T-helper 17 cell (primary cell): ENCODE data around the gene FNTB. TPM values are rescaled to one million over a fixed set of nuclear protein-coding genes. Genes with fewer than 3 reads are reported as not detected.

Experiments
- ATAC-seq: fragments of 150-1000 bp; cut with Tn5 transposase; 2 replicates; pipeline ENCODE4 v1.10.0; 2021; ENCODE audit warnings: mild to moderate bottlenecking, moderate library complexity
- DNase-seq, 3 donors: peaks; one replicate each; pipeline versions ENCODE4 v3.0.0 to v3.0.0-alpha.2; 2020 to 2021
- H3K9me3 ChIP-seq: one replicate; pipeline ENCODE4 v1.7.0; 2013; ENCODE audit warnings: low read length, mild to moderate bottlenecking; ENCODE audit not compliant: control insufficient read depth, poor library complexity, severe bottlenecking
- H3K27ac Mint-ChIP-seq: one replicate; pipeline ENCODE4 v1.8.0; 2022; ENCODE audit warnings: mild to moderate bottlenecking, moderate library complexity, mixed read lengths
- H3K27me3 Mint-ChIP-seq: one replicate; pipeline ENCODE4 v1.8.0; 2022; ENCODE audit warnings: mixed read lengths
- H3K36me3 Mint-ChIP-seq: one replicate; pipeline ENCODE4 v1.8.0; 2022; ENCODE audit warnings: low read depth, mixed read lengths
- H3K4me1 Mint-ChIP-seq: one replicate; pipeline ENCODE4 v1.8.0; 2022; ENCODE audit warnings: mild to moderate bottlenecking, mixed read lengths
- H3K4me3 Mint-ChIP-seq: one replicate; pipeline ENCODE4 v1.8.0; 2022; ENCODE audit warnings: mild to moderate bottlenecking, moderate library complexity, mixed read lengths
- total RNA-seq, 4 donors: library from RNA in 2 of 4; stranded (reverse) in 2 of 4; gene quantifications; one replicate each; pipeline ENCODE4 v1.2.3 and lab custom pipeline; 2022 to 2026

The FNTB gene
- total RNA-seq, 2 donors from 2014 or later: 14.2 to 22.5 TPM

- Mint-ChIP-seq H3K27ac (no peak overlapping the region), H3K27me3 (no peaks in the 10 kb centered on the region), H3K4me1 (peaks cover 10% of the 10 kb centered on the region), H3K4me3 (no peak overlapping the region), H3K36me3 (no peaks in the 10 kb centered on the region)
- no peak for DNase-seq
- H3K9me3 ChIP-seq: no peaks in the 10 kb centered on the region
- no peak for ATAC-seq
These were observed 12.9 kb upstream of the FNTB start for GRCh38 chr14:64973826-64974225.

- H3K27ac Mint-ChIP-seq: no peak overlapping the region
- DNase-seq (no peak), ATAC-seq (no peak)
- no peaks in the 10 kb centered on the region for H3K27me3 Mint-ChIP-seq
- H3K4me3 Mint-ChIP-seq: peak overlapping the region; percentile 47
- H3K4me1 Mint-ChIP-seq: peaks cover 10% of the 10 kb centered on the region
- H3K36me3 Mint-ChIP-seq: no peaks in the 10 kb centered on the region
- H3K9me3 ChIP-seq: no peaks in the 10 kb centered on the region
These were observed 12.1 kb upstream of the FNTB start for GRCh38 chr14:64974563-64974962.

DNA sequence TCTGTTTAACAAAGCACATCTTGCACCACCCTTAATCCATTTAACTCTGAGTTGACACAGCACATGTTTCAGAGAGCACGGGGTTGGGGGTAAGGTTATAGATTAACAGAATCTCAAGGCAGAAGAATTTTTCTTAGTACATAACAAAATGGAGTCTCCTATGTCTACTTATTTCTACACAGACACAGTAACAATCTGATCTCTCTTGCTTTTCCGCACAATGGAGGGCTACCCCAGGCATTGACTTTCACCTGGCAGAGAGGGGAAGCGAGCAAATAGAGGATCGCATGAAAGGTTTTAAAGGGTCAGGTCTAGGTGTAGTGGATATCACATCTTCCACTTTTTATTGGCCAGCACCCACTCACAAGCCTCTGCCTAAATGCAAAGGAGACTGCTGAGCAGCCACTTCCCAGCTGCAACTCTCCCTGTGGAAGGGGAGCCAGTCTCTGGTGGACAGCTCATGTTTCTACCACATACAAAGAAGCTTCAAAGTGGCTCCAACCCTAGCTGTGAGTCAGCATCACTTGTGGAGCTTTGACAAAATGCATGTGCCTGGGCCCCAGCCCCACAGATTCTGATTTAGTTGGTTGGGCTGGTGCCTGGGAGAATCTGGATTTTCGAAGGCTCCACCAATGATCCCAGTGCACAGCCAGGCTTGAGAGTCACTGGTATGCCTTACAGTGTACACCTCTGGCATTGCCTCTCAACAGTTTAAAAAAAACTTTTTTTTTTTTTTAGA, 7.2 kb upstream of the FNTB start:
- peaks cover 9% of the 10 kb centered on the region for H3K27me3 Mint-ChIP-seq
- H3K27ac Mint-ChIP-seq: no peak overlapping the region
- H3K4me1 Mint-ChIP-seq: peaks cover 13% of the 10 kb centered on the region
- peaks cover 5% of the 10 kb centered on the region for H3K36me3 Mint-ChIP-seq
- H3K4me3 Mint-ChIP-seq: no peak overlapping the region
- ATAC-seq (no peak), DNase-seq (no peak)
- H3K9me3 ChIP-seq: no peaks in the 10 kb centered on the region

- H3K9me3 ChIP-seq: no peaks in the 10 kb centered on the region
- Mint-ChIP-seq H3K4me1 (peaks cover 25% of the 10 kb centered on the region), H3K4me3 (peak overlapping the region; percentile 50), H3K36me3 (peaks cover 5% of the 10 kb centered on the region), H3K27me3 (peaks cover 9% of the 10 kb centered on the region), H3K27ac (no peak overlapping the region)
- ATAC-seq (no peak), DNase-seq (no peak)
These were observed 3.0 kb upstream of the FNTB start for GRCh38 chr14:64983439-64984310.

DNA sequence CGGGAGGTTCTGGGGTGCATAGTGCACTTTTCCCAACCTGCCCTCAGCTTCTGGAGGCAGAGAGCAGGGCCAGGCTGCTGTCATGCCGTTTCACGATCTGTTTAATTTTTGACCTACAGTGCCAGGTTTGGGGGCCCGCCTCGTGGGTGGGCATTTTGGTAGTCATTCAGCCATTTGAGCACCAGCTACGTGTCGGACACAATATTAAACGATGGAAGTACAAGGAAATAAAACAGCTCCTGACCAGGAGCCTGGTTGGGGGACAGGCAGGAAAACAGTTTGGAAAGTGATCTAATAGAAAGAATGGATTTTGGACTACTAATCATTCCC, 708 bp downstream of the FNTB start:
- Mint-ChIP-seq H3K4me3 (peak overlapping the region; percentile 98), H3K4me1 (peaks cover 46% of the 10 kb centered on the region), H3K27ac (peak overlapping the region; percentile 96), H3K36me3 (peaks cover 2% of the 10 kb centered on the region), H3K27me3 (peaks cover 4% of the 10 kb centered on the region)
- DNase-seq (no peak), ATAC-seq (no peak)
- H3K9me3 ChIP-seq: no peaks in the 10 kb centered on the region

DNA sequence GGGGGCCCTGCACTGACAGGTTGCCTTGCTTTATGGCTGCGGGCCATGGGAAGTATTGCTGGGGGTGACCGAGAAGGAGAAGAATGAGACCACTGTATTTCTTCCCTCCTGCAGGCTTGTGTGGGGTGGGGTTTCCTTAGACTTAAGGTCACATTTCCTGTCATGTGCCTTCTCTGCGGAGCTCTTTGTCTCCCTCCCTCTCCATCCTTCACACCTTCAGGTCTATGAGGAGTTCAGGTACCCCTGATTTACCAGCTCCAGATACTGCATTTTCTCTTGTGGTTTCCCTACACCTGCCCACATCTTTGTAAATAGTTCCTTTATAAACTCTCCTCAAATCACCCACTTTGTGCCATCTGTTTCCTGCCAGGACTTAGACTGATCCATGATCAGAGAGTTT, 3.6 kb downstream of the FNTB start:
- Mint-ChIP-seq H3K36me3 (no peaks in the 10 kb centered on the region), H3K27ac (peak overlapping the region; percentile 82), H3K27me3 (no peaks in the 10 kb centered on the region), H3K4me1 (peaks cover 37% of the 10 kb centered on the region), H3K4me3 (peak overlapping the region; percentile 70)
- no peak for DNase-seq
- H3K9me3 ChIP-seq: no peaks in the 10 kb centered on the region
- no peak for ATAC-seq

DNA sequence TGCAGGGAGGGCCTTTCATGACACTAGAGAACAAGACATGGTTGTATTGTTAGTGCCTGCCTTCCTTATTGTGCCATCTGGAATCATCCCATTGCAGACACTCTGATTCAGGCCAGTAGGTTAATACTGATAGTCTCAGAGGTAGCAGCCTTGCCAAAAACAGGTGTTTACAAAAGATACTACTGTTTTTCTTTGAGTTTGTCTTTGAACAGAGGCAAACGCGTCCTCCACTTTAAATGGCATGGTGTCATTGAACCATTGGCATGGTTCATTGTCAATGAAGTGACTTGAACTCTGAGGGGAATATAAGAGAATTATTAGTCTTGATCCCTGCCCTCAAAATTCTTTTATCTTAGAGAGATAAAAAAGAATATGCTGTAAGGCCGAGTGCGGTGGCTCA, 4.2 kb downstream of the FNTB start:
- no peak for DNase-seq
- no peak overlapping the region for H3K4me3 Mint-ChIP-seq
- no peaks in the 10 kb centered on the region for H3K36me3 Mint-ChIP-seq
- ATAC-seq: no peak
- H3K27me3 Mint-ChIP-seq: no peaks in the 10 kb centered on the region
- H3K27ac Mint-ChIP-seq: no peak overlapping the region
- H3K4me1 Mint-ChIP-seq: peaks cover 35% of the 10 kb centered on the region
- H3K9me3 ChIP-seq: no peaks in the 10 kb centered on the region

GRCh38 chr14:64992328-64992885, 5.7 kb downstream of the FNTB start:
- no peak overlapping the region for H3K4me3 Mint-ChIP-seq
- H3K36me3 Mint-ChIP-seq: no peaks in the 10 kb centered on the region
- DNase-seq: no peak
- peaks cover 30% of the 10 kb centered on the region for H3K4me1 Mint-ChIP-seq
- no peaks in the 10 kb centered on the region for H3K27me3 Mint-ChIP-seq
- H3K9me3 ChIP-seq: no peaks in the 10 kb centered on the region
- H3K27ac Mint-ChIP-seq: no peak overlapping the region
- no peak for ATAC-seq

GRCh38 chr14:64993266-64993930, 6.7 kb downstream of the FNTB start:
- H3K4me3 Mint-ChIP-seq: no peak overlapping the region
- no peak overlapping the region for H3K27ac Mint-ChIP-seq
- peaks cover 32% of the 10 kb centered on the region for H3K4me1 Mint-ChIP-seq

DNA sequence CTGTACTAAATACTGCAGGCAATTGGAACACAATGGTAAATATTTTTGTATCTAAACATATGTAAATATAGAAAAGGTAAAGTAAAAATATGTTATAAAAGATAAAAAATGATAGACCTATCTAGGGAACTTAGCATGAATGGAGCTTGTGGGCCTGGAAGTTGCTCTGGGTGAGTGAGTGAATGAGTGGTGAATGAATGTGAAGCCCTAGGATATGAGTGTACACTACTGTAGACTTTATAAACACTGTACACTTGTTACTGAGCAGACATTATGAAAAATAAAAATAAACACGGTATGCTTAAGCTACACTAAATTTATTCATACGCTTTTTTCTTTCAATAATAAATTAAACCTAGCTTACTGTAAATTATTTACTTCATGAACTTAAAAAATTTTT, 7.8 kb downstream of the FNTB start:
- Mint-ChIP-seq H3K27me3 (no peaks in the 10 kb centered on the region), H3K4me3 (no peak overlapping the region), H3K27ac (no peak overlapping the region), H3K4me1 (peaks cover 33% of the 10 kb centered on the region), H3K36me3 (no peaks in the 10 kb centered on the region)
- no peaks in the 10 kb centered on the region for H3K9me3 ChIP-seq
- ATAC-seq (no peak), DNase-seq (no peak)

More at GRCh38 chr14:64993266-64993930, 6.7 kb downstream of the FNTB start:
- ATAC-seq (no peak), DNase-seq (no peak)
- H3K9me3 ChIP-seq: no peaks in the 10 kb centered on the region
- Mint-ChIP-seq H3K36me3 (no peaks in the 10 kb centered on the region), H3K27me3 (no peaks in the 10 kb centered on the region)

GRCh38 chr14:64995291-64995690, 8.6 kb downstream of the FNTB start:
- DNase-seq: no peak
- no peak overlapping the region for H3K27ac Mint-ChIP-seq
- H3K4me1 Mint-ChIP-seq: peaks cover 28% of the 10 kb centered on the region
- no peak for ATAC-seq
- no peaks in the 10 kb centered on the region for H3K27me3 Mint-ChIP-seq
- no peaks in the 10 kb centered on the region for H3K9me3 ChIP-seq
- no peak overlapping the region for H3K4me3 Mint-ChIP-seq
- peaks cover 2% of the 10 kb centered on the region for H3K36me3 Mint-ChIP-seq

DNA sequence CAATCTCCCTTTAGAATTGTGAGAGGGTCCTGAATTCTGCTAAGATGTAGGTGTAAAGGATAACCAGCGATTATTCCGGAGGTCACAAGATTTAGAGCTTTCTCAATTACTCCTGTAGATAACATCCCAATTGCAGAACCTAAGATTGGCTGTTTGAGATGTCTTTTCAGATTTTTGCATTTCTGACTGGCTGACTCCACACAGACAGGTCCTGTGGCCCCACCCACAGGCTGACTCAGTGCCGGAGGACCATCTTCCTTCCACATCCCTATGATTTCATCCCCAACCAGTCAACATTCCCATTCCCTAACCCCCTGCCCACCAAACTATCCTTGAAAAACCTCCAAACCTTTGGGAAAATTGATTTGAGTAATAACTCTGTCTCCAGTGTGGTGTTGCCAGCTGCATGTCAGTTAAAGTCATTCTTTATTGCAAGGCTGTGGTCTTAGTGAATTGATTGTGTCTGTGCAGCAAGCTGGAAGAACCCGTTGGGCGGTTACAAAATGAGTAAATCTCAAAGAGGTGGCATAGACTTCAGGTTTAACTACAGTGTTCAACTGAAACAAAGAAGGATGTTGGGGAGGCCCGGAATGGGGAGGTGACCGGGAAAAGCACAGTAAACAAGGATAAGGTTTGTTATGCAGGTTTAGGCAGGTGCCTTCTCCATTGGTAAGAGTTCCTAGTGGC, 10.6 kb downstream of the FNTB start:
- H3K4me3 Mint-ChIP-seq: peak overlapping the region; percentile 77
- ATAC-seq: peak; percentile 90

More for the DNA sequence above, 10.6 kb downstream of the FNTB start:
- peaks cover 21% of the 10 kb centered on the region for H3K4me1 Mint-ChIP-seq
- H3K36me3 Mint-ChIP-seq: peaks cover 2% of the 10 kb centered on the region
- H3K9me3 ChIP-seq: no peaks in the 10 kb centered on the region
- no peaks in the 10 kb centered on the region for H3K27me3 Mint-ChIP-seq
- DNase-seq: no peak
- peak overlapping the region; percentile 84 for H3K27ac Mint-ChIP-seq
